ENCODE data around the gene RPL39.

Gene RPL39

GRCh38 chrX:119763836-119764387, 27.5 kb downstream of the RPL39 start:
- peaks cover 55% of the 10 kb centered on the region for H3K9me3 Mint-ChIP-seq
- no peak overlapping the region for H3K27ac Mint-ChIP-seq
- H3K36me3 Mint-ChIP-seq (ENCODE audit: low read depth) = peaks cover 7% of the 10 kb centered on the region
- DNase-seq = no peak
- peaks cover 34% of the 10 kb centered on the region for H3K27me3 Mint-ChIP-seq (ENCODE audit: low read depth, poor library complexity)
- no peak overlapping the region for H3K4me3 Mint-ChIP-seq
- peaks cover 9% of the 10 kb centered on the region for H3K4me1 Mint-ChIP-seq
- TF ChIP-seq CTCF (IDR thresholded peaks at IDR 0.05) = no peak

GRCh38 chrX:119763181-119763580, 28.2 kb downstream of the RPL39 start:
- no peak for TF ChIP-seq CTCF (IDR thresholded peaks at IDR 0.05)
- Mint-ChIP-seq H3K36me3 (ENCODE audit: low read depth) (peaks cover 4% of the 10 kb centered on the region), H3K4me3 (no peak overlapping the region), H3K27ac (no peak overlapping the region), H3K9me3 (peaks cover 52% of the 10 kb centered on the region), H3K4me1 (peaks cover 9% of the 10 kb centered on the region), H3K27me3 (ENCODE audit: low read depth, poor library complexity) (peaks cover 34% of the 10 kb centered on the region)
- DNase-seq = no peak

GRCh38 chrX:119762718-119763117, 28.7 kb downstream of the RPL39 start:
- Mint-ChIP-seq H3K36me3 (ENCODE audit: low read depth) (peaks cover under 1% of the 10 kb centered on the region), H3K27me3 (ENCODE audit: low read depth, poor library complexity) (peaks cover 38% of the 10 kb centered on the region), H3K4me3 (no peak overlapping the region), H3K4me1 (peaks cover 12% of the 10 kb centered on the region), H3K9me3 (peaks cover 50% of the 10 kb centered on the region), H3K27ac (no peak overlapping the region)
- no peak for DNase-seq
- no peak for TF ChIP-seq CTCF (IDR thresholded peaks at IDR 0.05)

- peaks cover 55% of the 10 kb centered on the region for H3K9me3 Mint-ChIP-seq
- no peak for TF ChIP-seq CTCF (IDR thresholded peaks at IDR 0.05)
- no peak overlapping the region for H3K27ac Mint-ChIP-seq
- H3K36me3 Mint-ChIP-seq (ENCODE audit: low read depth) = no peaks in the 10 kb centered on the region
- H3K27me3 Mint-ChIP-seq (ENCODE audit: low read depth, poor library complexity) = peaks cover 53% of the 10 kb centered on the region
- no peak for DNase-seq
- H3K4me3 Mint-ChIP-seq = no peak overlapping the region
- H3K4me1 Mint-ChIP-seq = peaks cover 22% of the 10 kb centered on the region
Observed at GRCh38 chrX:119760026-119760877, 31.2 kb downstream of the RPL39 start.

GRCh38 chrX:119759248-119759766, 32.1 kb downstream of the RPL39 start:
- TF ChIP-seq CTCF (IDR thresholded peaks at IDR 0.05) = no peak
- H3K27me3 Mint-ChIP-seq (ENCODE audit: low read depth, poor library complexity) = peaks cover 54% of the 10 kb centered on the region
- H3K4me3 Mint-ChIP-seq = peak overlapping the region; percentile 34
- H3K4me1 Mint-ChIP-seq = peaks cover 22% of the 10 kb centered on the region
- peaks cover 59% of the 10 kb centered on the region for H3K9me3 Mint-ChIP-seq
- H3K27ac Mint-ChIP-seq = no peak overlapping the region
- no peaks in the 10 kb centered on the region for H3K36me3 Mint-ChIP-seq (ENCODE audit: low read depth)
- DNase-seq = no peak
